ENCODE data around the gene DNAJC7. TPM values are rescaled to one million over a fixed set of nuclear protein-coding genes. Genes with fewer than 3 reads are reported as not detected.
"Not testable (repeated sequence)": the region's sequence is repeated elsewhere in the genome, so short reads cannot be mapped to it uniquely, and the experiment has no call there.

Gene DNAJC7
- total RNA-seq, 1 donor from 2014 or later: 85.9 TPM

- not testable (repeated sequence) for DNase-seq (ENCODE audit: low read depth)
Measured at GRCh38 chr17:42013740-42014139, 3.5 kb downstream of the DNAJC7 start.

GRCh38 chr17:42012363-42012762, 4.9 kb downstream of the DNAJC7 start:
- DNase-seq (ENCODE audit: low read depth): not testable (repeated sequence)

DNA sequence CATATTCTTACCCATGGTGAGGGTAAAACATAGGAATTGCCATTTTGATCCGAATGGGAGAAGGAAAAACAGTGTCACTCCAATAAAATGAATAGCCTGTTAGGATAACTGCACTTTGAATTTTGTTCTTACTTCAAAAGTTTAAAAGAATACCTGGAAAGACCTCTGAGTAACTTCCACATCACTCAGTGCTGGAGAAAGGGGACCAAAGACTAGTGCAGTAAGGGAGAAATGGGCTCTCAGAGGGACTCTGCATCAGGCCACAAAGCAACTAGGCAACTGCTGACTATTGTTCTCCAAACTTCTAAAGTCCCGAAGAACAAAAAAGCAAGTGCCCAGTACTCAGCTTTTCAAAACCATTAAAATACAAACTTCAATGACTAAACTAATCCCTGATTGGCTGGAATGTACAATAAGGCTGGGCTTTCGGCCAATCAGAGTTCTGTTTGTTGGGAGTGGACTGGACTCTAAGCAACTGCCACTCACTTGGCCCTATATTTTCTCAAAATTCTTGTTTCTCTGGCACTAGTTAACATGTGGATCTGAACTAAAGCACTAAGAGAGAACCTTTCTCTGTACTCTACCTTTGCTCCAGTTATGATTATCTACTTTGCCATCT, 6.2 kb downstream of the DNAJC7 start:
- no peak for DNase-seq (ENCODE audit: low read depth)

DNA sequence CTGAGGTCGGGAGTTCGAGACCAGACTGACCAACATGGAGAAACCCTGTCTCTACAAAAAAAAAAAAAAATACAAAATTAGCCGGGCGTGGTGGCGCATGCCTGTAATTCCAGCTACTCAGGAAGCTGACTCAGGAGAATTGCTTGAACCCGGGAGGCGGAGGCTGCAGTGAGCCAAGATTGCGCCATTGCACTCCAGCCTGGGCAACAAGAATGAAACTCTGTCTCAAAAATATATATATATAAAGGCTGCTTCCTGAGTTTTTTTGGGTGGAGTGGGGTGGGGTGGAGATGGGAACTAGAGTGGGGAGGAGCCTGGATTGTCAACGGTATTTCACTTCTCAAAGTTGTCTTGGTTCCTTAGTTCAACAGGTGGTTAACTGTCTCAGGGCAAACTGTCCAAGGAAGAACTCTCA, 7.0 kb downstream of the DNAJC7 start:
- DNase-seq (ENCODE audit: low read depth): not testable (repeated sequence)

- DNase-seq (ENCODE audit: low read depth): no peak
Measured at GRCh38 chr17:42009170-42009569, 8.1 kb downstream of the DNAJC7 start.

GRCh38 chr17:42005166-42005565, 12.1 kb downstream of the DNAJC7 start:
- no peak for DNase-seq (ENCODE audit: low read depth)

DNA sequence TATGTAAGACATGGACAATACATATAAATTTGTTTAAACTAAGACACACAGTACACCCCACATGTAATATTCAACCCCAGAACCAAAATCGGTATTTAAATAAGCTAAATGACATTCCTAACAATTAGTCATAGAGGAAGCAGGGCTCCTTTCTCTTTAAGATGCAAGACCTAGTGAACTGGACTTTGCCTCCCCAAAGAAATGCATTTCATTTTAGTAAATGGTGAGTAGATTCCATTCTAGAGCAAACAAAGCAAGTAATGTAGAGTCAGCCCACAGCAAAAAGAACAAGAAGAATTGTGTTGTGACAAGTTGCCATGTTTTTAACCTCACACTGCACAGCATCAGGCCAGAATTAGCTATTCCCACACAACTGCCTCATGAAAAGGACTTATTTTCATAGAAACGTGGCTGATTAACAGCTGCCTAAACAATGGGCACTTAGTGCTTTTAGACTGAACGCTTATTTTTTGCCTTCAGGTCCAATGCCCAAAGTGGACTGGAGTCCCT, 14.4 kb downstream of the DNAJC7 start:
- DNase-seq (ENCODE audit: low read depth): no peak

GRCh38 chr17:42002175-42002791, 15.0 kb downstream of the DNAJC7 start:
- DNase-seq (ENCODE audit: low read depth): no peak

DNA sequence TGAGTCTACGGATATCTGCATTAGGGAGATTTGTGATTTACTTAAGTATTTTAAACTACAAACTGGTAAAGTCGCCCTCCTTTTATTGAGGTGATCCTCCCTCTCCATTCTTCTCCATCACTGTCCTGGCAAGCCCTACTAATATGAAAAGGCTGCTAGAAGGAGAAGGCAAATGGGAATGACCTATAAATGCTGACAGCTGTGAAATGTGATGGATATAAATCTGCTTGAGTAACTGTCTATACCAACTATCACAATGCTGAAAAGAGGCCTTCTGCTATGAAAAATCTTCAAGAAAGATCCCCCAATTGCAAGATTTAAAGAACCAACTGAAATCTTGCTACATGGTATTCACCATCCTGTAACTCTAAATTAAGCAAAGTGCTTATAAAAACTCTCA, 15.5 kb downstream of the DNAJC7 start:
- no peak for DNase-seq (ENCODE audit: low read depth)

DNA sequence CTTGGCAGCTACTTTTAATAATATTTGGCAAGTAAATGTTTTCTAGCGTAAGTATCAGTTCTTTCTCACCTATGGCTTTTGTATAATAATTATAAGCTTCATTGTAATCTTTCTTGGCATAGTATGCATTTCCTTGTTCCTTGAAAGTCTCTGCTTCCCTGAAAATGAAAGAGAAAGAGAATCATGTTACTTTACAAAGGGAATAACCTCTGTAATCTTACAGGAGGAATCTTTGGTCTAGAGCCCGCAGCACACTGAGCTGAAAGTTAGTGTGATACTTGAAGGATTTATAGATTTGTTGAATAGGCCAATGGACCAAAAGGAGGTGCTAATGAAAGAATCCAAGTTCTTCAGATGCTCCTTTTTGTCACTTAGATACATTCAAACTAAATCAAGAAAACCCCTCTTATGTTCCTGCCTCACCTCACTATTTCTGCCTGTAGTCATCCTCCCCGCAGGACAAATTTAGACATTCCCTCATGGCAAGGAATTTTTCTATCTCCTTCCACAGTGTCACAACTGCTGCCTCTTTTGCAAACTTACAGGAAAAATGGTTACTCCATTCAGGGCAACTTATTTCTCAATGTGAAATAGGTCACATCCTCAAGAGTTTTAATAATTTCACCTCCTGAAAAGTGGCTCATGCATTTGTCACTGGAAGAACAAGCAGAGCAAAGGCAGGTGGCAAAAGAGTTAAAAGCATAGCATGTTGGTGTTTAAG, 16.7 kb downstream of the DNAJC7 start:
- DNase-seq (ENCODE audit: low read depth): no peak

- no peak for DNase-seq (ENCODE audit: low read depth)
Measured at GRCh38 chr17:41998497-41998896, 18.7 kb downstream of the DNAJC7 start.

GRCh38 chr17:41996855-41997164, 20.4 kb downstream of the DNAJC7 start:
- no peak for DNase-seq (ENCODE audit: low read depth)

DNA sequence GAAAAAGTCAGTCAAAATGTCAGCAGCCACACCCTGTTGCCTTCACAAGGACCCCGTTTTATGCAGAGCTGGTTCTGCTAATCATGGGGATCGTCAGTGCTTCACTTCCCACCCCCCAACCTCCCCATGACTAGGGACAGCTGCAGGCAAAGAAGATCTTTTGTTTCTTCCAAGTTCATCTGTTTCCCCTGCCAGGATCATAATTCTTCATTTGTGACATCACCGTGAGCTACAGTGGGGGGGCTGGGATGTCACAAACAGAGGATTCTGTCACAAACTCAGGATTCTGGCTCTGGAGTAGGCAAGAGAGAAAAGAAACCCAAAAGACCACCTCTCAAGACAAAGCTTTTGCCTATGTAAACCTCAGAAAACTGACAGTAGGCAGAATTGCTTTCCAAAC, 24.7 kb downstream of the DNAJC7 start:
- DNase-seq (ENCODE audit: low read depth): peak; percentile 86

- DNase-seq (ENCODE audit: low read depth): no peak
Measured at GRCh38 chr17:41989702-41990419, 27.4 kb downstream of the DNAJC7 start.

DNA sequence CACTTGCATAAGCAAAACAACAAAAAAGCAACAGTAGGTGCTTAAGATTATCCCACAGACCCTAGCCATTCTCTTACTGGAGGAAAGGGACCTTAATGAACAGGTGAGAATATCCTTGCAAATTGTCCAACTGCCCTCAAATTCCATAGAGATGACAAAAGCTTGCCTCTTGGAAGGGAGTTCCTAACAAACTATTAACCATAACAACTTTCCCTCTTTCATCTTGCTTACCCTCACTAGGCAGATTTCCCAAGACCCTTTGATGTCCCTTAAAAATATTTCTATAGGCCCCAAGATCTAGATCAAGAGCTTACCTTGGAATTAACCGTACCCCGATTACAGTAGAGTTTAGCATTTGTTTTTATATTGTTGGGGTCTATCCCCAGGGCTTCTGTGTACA, 28.8 kb downstream of the DNAJC7 start:
- no peak for DNase-seq (ENCODE audit: low read depth)

DNA sequence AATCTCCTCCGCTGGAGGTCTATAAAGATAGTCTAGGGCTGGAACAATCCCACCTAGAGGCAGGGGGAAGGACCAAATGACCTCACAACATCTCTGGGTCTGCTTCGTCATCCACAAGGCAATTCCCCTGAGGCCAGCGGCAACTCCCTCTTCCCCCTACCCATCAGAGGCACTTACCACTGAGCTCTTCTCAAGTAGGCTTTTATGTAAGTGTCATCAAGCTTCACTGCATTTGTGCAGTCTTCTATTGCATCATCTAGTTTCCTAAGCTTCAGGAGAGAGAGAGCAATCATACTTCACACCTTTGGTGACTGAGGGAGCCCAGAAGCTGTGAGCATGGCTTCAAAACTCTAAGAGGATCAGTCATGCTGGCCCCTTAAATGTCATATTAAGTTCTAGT, 29.6 kb downstream of the DNAJC7 start:
- DNase-seq (ENCODE audit: low read depth): no peak

- no peak for DNase-seq (ENCODE audit: low read depth)
Measured at GRCh38 chr17:41986634-41987033, 30.6 kb downstream of the DNAJC7 start.

- no peak for DNase-seq (ENCODE audit: low read depth)
Measured at GRCh38 chr17:41985919-41986318, 31.3 kb downstream of the DNAJC7 start.

- DNase-seq (ENCODE audit: low read depth): no peak
Measured at GRCh38 chr17:41984454-41984853, 32.8 kb downstream of the DNAJC7 start.

GRCh38 chr17:41982026-41982760, 35.0 kb downstream of the DNAJC7 start:
- no peak for DNase-seq (ENCODE audit: low read depth)

DNA sequence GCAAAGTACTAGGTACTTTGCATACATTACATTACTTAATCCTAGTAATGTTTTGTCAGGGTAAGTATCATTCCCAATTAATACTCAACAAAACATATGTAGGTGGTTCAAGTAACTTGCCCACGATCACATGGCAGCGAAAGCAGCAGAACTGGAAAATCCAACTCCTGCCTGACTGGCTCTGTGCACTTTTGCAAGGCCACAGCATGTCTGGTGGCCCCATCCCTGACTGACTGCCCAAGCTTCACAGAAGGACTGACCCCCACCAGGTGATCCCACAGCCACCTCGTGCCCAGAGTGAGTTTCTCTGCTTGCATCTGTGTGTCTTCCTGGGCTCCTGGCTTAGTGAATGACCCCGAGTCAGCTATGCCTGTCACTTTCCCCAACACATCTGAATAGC, 39.2 kb downstream of the DNAJC7 start:
- no peak for DNase-seq (ENCODE audit: low read depth)

Data from myocyte (in vitro differentiated cells).